MCF 10A (cell line): Measurements from ENCODE around the gene PTPRG. TPM values are rescaled to one million over a fixed set of nuclear protein-coding genes. Genes with fewer than 3 reads are reported as not detected.

Source experiments
- BruUV-seq: library from RNA; stranded (reverse); fragments of 400-500 nt; replicated peaks from 2 replicates; lab custom pipeline; 2021; lab: Mats Ljungman, UMichigan
- CTCF ChIA-PET: fragments of 300-600 bp; sonication (Branson Sonifier 250); formaldehyde crosslinking; extraction: SDS; loops from one replicate; lab custom pipeline; 2021; ENCODE audit warnings: antibody characterized with exemption, inconsistent platforms; lab: Yijun Ruan, JAX
- POLR2A ChIA-PET: fragments of 300-600, 350-650 bp; sonication (Branson Sonifier 250); formaldehyde crosslinking; extraction: SDS; loops from one replicate; lab custom pipeline; 2020; ENCODE audit warnings: antibody characterized with exemption, inconsistent platforms; lab: Yijun Ruan, JAX
- DNase-seq: peaks from one replicate; pipeline ENCODE4 v3.0.0-alpha.2; 2018; ENCODE audit not compliant: unreplicated experiment
- H3K27ac Mint-ChIP-seq: one replicate; pipeline ENCODE4 v1.8.0; 2022; ENCODE audit warnings: mild to moderate bottlenecking, low read depth, mixed read lengths; ENCODE audit not compliant: unreplicated experiment
- H3K27me3 Mint-ChIP-seq: one replicate; pipeline ENCODE4 v1.8.0; 2022; ENCODE audit warnings: mixed read lengths; ENCODE audit not compliant: insufficient read depth, unreplicated experiment
- H3K36me3 Mint-ChIP-seq: one replicate; pipeline ENCODE4 v1.8.0; 2022; ENCODE audit warnings: mild to moderate bottlenecking, moderate library complexity, mixed read lengths; ENCODE audit not compliant: insufficient read depth, unreplicated experiment
- H3K4me1 Mint-ChIP-seq: one replicate; pipeline ENCODE4 v1.8.0; 2022; ENCODE audit warnings: mixed read lengths; ENCODE audit not compliant: insufficient read depth, unreplicated experiment
- H3K4me3 Mint-ChIP-seq: one replicate; pipeline ENCODE4 v1.8.0; 2022; ENCODE audit warnings: mild to moderate bottlenecking, moderate library complexity, mixed read lengths; ENCODE audit not compliant: unreplicated experiment
- H3K9me3 Mint-ChIP-seq: one replicate; pipeline ENCODE4 v1.8.0; 2022; ENCODE audit warnings: mixed read lengths; ENCODE audit not compliant: unreplicated experiment
- intact Hi-C: fragments of 100-400 bp; cut with micrococcal nuclease; formaldehyde crosslinking; loops from 2 replicates; pipeline ENCODE4 v1.14.1; 2022
- total RNA-seq: library from RNA; stranded (reverse); gene quantifications from 2 replicates; pipeline ENCODE4 v1.2.3, GENCODE V29; 2022
- TF ChIP-seq, protein P1 (sequence below): fragments of 200-600 bp; IDR thresholded peaks from one replicate; pipeline ENCODE4 v1.8.0; 2022; ENCODE audit warnings: antibody characterized with exemption, mild to moderate bottlenecking; ENCODE audit not compliant: unreplicated experiment

The PTPRG gene
- total RNA-seq, 1 experiment from 2014 or later, result 54.5 TPM

DNA sequence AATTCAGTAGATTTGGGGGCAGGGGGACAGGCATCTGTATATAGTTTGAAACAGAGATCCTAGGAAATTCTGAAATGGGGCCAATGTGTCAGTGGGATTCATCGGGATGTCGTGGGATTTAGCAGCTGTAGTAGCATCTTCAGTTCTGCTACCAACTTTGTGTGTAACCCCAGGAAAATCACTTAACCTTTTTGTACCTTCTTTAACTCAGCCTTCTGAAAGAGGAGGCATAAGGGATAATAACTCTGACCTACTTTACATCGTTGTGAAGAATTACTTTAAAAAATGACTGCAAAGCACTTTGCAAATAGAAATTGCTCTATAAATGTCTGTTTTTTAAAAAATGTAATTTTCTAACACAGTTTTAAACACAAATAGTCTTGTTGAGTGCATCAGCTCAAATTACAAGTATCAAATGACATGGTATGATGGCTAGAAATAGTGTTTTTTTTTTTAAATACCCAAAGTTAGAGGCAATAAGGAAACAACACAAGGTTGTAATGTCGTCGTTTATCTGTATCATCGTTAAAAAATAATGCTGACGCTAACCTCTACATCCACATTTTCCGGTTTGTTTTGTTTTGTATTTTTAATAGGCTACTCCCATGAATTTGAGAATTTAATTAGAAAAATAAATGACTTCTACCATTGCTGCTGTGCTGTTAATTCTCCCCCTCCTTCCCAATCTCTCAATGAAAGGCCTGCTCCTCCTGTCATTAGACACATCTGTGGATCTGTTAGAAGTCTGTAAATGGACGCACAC is 338.5 kb downstream of the PTPRG start:
- intact Hi-C loops, result no loop called here
- H3K27me3 Mint-ChIP-seq, result no peaks in the 10 kb centered on the region

GRCh38 chr3:61901496-61901895 is 340.1 kb downstream of the PTPRG start:
- H3K27ac Mint-ChIP-seq, result no peak overlapping the region
- H3K9me3 Mint-ChIP-seq, result no peaks in the 10 kb centered on the region
- TF ChIP-seq, protein P1, sequence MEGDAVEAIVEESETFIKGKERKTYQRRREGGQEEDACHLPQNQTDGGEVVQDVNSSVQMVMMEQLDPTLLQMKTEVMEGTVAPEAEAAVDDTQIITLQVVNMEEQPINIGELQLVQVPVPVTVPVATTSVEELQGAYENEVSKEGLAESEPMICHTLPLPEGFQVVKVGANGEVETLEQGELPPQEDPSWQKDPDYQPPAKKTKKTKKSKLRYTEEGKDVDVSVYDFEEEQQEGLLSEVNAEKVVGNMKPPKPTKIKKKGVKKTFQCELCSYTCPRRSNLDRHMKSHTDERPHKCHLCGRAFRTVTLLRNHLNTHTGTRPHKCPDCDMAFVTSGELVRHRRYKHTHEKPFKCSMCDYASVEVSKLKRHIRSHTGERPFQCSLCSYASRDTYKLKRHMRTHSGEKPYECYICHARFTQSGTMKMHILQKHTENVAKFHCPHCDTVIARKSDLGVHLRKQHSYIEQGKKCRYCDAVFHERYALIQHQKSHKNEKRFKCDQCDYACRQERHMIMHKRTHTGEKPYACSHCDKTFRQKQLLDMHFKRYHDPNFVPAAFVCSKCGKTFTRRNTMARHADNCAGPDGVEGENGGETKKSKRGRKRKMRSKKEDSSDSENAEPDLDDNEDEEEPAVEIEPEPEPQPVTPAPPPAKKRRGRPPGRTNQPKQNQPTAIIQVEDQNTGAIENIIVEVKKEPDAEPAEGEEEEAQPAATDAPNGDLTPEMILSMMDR, result no peak
- no peaks in the 10 kb centered on the region for H3K27me3 Mint-ChIP-seq
- H3K4me3 Mint-ChIP-seq, result no peak overlapping the region
- ChIA-PET CTCF (no interaction called here), POLR2A (no interaction called here)
- no peak for DNase-seq
- peaks cover 22% of the 10 kb centered on the region for H3K4me1 Mint-ChIP-seq
- no TSS peak for BruUV-seq
- H3K36me3 Mint-ChIP-seq, result peaks cover 12% of the 10 kb centered on the region
- intact Hi-C loops, result no loop called here

More for the DNA sequence above, 338.5 kb downstream of the PTPRG start:
- POLR2A ChIA-PET, result no interaction called here
- Mint-ChIP-seq H3K27ac (no peak overlapping the region), H3K4me3 (no peak overlapping the region), H3K36me3 (peaks cover 9% of the 10 kb centered on the region), H3K9me3 (no peaks in the 10 kb centered on the region), H3K4me1 (peaks cover 31% of the 10 kb centered on the region)
- CTCF ChIA-PET, result interaction anchor here (1.1 kb wide), 1 partner anchor 41 kb away, joined by 4 read pairs; no protein-coding TSS in a partner anchor
- no peak for DNase-seq
- no TSS peak for BruUV-seq
- TF ChIP-seq, protein P1, result no peak

- intact Hi-C loops, result no loop called here
- H3K9me3 Mint-ChIP-seq, result no peaks in the 10 kb centered on the region
- TF ChIP-seq, protein P1, result no peak
- ChIA-PET CTCF (no interaction called here), POLR2A (no interaction called here)
- no peak for DNase-seq
- no peak overlapping the region for H3K4me3 Mint-ChIP-seq
- H3K36me3 Mint-ChIP-seq, result peaks cover 15% of the 10 kb centered on the region
- H3K27ac Mint-ChIP-seq, result no peak overlapping the region
- H3K4me1 Mint-ChIP-seq, result peaks cover 22% of the 10 kb centered on the region
- no peaks in the 10 kb centered on the region for H3K27me3 Mint-ChIP-seq
- BruUV-seq, result no TSS peak
Measured at GRCh38 chr3:61901986-61902385, 340.6 kb downstream of the PTPRG start.

GRCh38 chr3:61903074-61903473 is 341.7 kb downstream of the PTPRG start:
- no peak for DNase-seq
- H3K27me3 Mint-ChIP-seq, result no peaks in the 10 kb centered on the region
- H3K9me3 Mint-ChIP-seq, result no peaks in the 10 kb centered on the region
- peaks cover 15% of the 10 kb centered on the region for H3K36me3 Mint-ChIP-seq
- no TSS peak for BruUV-seq
- TF ChIP-seq, protein P1, result no peak
- no peak overlapping the region for H3K27ac Mint-ChIP-seq
- ChIA-PET CTCF (interaction anchor here (0.6 kb wide), 1 partner anchor 92 kb away, joined by 4 read pairs; no protein-coding TSS in a partner anchor), POLR2A (interaction anchor here (0.6 kb wide), 1 partner anchor 177 kb away, joined by 3 read pairs; no protein-coding TSS in a partner anchor)
- H3K4me1 Mint-ChIP-seq, result peaks cover 16% of the 10 kb centered on the region
- intact Hi-C loops, result no loop called here
- H3K4me3 Mint-ChIP-seq, result no peak overlapping the region
